ENCODE measurements around the gene TRIM46.
A peak's percentile ranks its signal among the peaks of the same experiment; 100 is the strongest.
"Not testable (repeated sequence)": the region's sequence is repeated elsewhere in the genome, so short reads cannot be mapped to it uniquely, and the experiment has no call there.

TRIM46 gene

GRCh38 chr1:155186794-155187455 is 13.3 kb downstream of the TRIM46 start:
- no peak for DNase-seq

- DNase-seq: no peak
Observed at GRCh38 chr1:155187456-155187891, 13.8 kb downstream of the TRIM46 start.

- DNase-seq: no peak
Observed at GRCh38 chr1:155188268-155188667, 14.6 kb downstream of the TRIM46 start.

- DNase-seq: not testable (repeated sequence)
Observed at GRCh38 chr1:155189926-155190325, 16.3 kb downstream of the TRIM46 start.

GRCh38 chr1:155191904-155192303 is 18.3 kb downstream of the TRIM46 start:
- no peak for DNase-seq

GRCh38 chr1:155192346-155193274 is 19.0 kb downstream of the TRIM46 start:
- peak; percentile 34 for DNase-seq

- DNase-seq: peak; percentile 72
Observed at GRCh38 chr1:155193275-155193990, 19.8 kb downstream of the TRIM46 start.

GRCh38 chr1:155193991-155194240 is 20.3 kb downstream of the TRIM46 start:
- not testable (repeated sequence) for DNase-seq

GRCh38 chr1:155195201-155196102 is 21.8 kb downstream of the TRIM46 start:
- DNase-seq: no peak

- DNase-seq: no peak
Observed at GRCh38 chr1:155196103-155196892, 22.6 kb downstream of the TRIM46 start.

- no peak for DNase-seq
Observed at GRCh38 chr1:155196893-155197638, 23.4 kb downstream of the TRIM46 start.

- no peak for DNase-seq
Observed at GRCh38 chr1:155197901-155198546, 24.4 kb downstream of the TRIM46 start.

GRCh38 chr1:155198547-155198906 is 24.9 kb downstream of the TRIM46 start:
- no peak for DNase-seq

- no peak for DNase-seq
Observed at GRCh38 chr1:155199792-155200191, 26.1 kb downstream of the TRIM46 start.

- DNase-seq: no peak
Observed at GRCh38 chr1:155200920-155201319, 27.3 kb downstream of the TRIM46 start.

- DNase-seq: no peak
Observed at GRCh38 chr1:155202198-155202597, 28.5 kb downstream of the TRIM46 start.

GRCh38 chr1:155202731-155203515 is 29.3 kb downstream of the TRIM46 start:
- no peak for DNase-seq

- DNase-seq: no peak
Observed at GRCh38 chr1:155205035-155205434, 31.4 kb downstream of the TRIM46 start.

- no peak for DNase-seq
Observed at GRCh38 chr1:155205969-155206593, 32.4 kb downstream of the TRIM46 start.
